MV-4-11 (cell line): ENCODE data around the gene INAVA.
"Not testable (repeated sequence)": the region's sequence is repeated elsewhere in the genome, so short reads cannot be mapped to it uniquely, and the experiment has no call there.

Source experiments
- DNase-seq: peaks from one replicate; lab custom pipeline; 2025; lab: John Stamatoyannopoulos, UW

Gene INAVA

DNA sequence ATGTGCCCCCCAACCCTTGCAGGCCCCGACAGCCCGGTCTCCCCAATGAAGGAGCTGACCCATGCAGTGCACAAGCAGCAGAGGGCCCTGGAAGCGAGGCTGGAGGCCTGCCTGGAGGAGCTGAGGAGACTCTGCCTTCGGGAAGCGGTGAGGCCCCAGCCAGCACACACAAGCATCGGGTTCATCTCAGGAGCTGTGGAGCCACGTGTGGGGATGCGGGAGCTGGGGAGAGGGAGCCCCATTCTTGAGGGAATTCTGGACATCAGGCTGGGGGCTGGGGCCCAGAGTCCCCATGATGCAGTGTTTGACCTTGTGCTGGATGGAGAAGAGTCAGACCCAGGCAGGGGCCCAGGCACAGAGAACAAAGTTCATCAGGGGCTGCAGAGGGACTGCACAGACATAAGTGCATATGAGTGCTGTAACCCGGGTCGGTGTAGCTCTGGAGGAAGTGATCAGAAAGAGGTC lies 4.8 kb downstream of the INAVA start:
- peak; percentile 17 for DNase-seq

DNA sequence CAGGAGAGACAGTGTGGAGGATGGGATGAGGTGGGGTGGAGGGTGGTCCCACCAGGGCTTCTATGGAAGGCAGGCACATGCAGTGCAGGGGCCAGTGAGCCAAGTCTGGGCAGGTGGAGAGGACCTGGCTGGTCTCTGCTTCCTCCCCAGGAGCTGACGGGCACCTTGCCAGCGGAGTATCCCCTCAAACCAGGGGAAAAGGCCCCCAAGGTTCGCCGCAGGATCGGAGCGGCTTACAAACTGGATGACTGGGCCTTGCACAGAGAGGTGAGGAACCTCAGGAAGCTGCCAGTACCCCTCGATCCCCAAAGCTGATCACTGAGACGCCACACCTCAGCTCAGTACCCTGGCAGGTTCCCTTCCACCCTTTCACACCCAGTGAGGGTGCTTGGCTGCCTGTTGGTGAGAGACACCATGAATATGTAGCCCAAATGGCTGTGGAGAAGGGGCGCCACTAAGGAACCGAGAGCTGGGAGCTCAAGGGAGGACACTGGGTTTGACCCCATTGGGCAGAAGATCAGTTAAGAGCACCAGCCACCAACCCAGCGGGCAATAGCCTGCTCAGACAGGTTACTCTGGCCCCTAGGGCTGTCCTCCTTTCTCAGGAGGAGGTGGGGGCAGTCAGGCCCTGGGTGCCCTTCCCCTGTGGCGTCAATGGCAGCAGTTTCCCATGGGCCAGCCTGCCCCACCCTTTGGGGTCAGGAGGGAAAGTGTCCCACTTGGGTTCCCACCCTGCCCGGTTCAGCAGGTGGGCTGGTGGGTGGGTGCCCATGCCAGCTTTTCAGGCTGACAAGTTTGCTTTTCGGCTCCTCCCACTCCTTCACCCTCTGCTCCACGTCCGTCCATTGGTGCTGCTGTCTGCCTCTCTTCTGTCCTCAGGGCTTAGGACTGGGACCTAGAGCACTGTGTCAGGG lies 5.5 kb downstream of the INAVA start:
- DNase-seq = no peak

- DNase-seq = no peak
Observed at GRCh38 chr1:200900877-200901276, 6.2 kb downstream of the INAVA start.

- DNase-seq = no peak
Observed at GRCh38 chr1:200901350-200901749, 6.7 kb downstream of the INAVA start.

GRCh38 chr1:200901796-200902444 lies 7.2 kb downstream of the INAVA start:
- no peak for DNase-seq

GRCh38 chr1:200903793-200904192 lies 9.1 kb downstream of the INAVA start:
- DNase-seq = no peak

DNA sequence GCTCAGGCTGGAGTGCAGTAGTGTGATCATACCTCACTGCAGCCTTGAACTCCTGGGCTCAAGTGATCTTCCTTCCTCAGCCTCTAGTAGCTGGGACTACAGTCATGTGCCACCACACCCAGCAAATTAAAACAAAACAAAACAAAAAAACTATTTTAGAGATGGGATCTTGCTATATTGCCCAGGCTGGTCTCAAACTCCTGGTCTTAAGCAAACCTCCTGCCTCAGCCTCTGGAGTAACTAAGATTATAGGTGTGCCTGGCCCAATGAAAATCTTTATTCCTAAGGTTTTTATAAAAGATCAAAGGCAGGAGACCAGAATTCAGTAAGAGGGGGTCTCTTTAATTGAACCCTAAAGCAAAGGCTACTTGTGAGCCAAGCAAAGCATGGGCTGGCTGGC lies 10.1 kb downstream of the INAVA start:
- no peak for DNase-seq

DNA sequence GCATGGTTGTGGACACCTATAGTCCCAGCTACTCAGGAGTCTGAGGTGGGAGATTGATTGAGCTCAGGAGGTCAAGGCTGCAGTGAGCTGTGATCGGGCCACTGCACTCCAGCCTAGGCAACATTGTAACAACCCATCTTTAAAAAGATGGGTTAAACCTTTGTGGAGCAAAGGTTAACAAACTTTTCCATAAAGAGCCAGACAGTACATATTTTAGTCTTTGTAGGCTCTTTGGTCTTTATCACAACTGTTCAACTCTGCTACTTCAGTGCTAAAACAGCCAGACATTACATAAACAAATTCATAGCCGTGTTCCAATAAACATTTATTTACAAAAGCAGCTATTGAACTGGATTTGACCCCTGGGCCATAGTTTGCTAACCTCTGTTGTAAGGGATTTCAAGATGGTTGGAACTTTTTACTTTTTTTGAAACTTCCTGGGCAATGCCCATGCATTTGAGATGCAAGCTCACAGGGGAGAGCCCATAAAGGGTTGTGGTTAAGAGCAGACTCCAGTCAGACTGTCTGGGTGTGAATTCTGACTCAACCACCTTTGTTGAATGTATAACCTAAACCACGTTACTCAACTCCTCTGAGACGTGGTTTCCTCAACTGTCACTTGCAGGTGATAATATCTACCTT lies 10.8 kb downstream of the INAVA start:
- peak; percentile 59 for DNase-seq

- DNase-seq = no peak
Observed at GRCh38 chr1:200906491-200906890, 11.8 kb downstream of the INAVA start.

DNA sequence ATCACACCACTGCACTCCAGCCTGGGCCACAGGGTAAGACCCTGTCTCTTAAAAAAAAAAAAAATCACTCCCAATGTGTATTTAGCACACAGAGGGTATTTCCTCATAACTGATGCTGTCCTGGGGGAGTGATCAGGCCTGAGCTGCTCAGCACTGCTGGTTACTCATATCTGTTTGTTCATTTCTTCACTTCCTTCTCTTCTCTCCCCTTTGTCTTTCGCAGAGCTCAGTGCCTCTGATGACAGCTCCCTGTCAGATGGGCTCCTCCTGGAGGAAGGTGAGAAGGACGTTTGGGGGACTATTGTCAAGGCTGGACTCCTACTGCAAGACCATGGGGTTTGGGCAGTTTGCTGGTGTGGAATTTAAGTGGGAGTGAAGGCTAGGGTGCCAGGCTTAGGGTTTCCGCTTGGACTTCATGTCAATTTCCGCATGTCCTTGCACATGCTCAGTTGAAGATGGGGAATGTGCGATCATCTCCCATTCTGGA lies 13.0 kb downstream of the INAVA start:
- peak; percentile 92 for DNase-seq

DNA sequence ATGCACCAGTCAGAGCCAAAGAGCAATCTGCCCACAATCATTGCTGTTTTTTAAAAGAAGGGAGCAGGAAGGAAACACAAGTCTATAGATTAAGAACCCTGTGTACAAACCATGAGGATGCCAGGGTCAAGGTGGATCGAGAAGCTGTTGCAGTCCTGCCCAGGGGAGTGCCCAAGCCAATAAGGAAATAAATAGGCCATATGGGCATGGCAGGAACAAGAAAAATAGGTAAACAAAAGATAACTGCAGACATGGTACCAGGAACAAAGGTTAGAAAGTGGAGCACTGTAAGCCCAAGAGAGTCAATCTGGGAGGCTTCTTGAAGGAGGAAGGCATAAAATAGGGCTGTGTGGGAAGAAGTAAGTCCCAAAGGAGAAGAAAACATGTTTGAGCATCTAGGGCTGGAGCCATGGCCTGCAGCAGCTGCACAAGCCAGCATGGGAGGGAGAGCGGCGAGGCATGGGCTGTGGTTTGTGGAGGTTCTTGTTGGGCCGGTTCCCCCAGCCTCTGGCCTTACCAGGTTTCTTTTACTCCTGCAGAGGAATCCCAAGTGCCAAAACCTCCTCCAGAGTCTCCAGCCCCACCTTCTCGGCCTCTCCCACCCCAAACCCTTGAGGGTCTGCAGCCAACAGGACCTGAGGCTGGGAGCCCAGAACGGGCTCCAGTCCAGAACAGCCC lies 13.6 kb downstream of the INAVA start:
- DNase-seq = no peak

GRCh38 chr1:200909071-200909470 lies 14.4 kb downstream of the INAVA start:
- no peak for DNase-seq

GRCh38 chr1:200909757-200910239 lies 15.1 kb downstream of the INAVA start:
- no peak for DNase-seq

DNA sequence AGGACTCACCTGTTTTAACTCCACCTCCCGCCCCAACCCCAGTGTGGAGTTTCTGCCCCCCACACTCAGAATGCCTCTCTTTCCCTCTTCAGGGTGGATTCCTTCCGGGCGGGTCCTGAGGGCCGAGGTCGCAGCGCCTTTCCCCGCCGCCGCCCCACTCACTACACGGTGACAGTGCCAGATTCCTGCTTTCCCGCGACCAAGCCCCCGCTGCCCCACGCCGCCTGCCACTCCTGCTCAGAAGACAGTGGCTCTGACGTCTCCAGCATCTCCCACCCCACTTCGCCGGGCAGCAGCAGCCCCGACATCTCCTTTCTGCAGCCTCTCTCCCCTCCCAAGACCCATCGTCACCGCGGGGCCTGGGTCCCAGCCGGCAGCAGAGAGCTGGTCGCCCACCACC lies 16.7 kb downstream of the INAVA start:
- no peak for DNase-seq

- not testable (repeated sequence) for DNase-seq
Observed at GRCh38 chr1:200911936-200912335, 17.2 kb downstream of the INAVA start.

DNA sequence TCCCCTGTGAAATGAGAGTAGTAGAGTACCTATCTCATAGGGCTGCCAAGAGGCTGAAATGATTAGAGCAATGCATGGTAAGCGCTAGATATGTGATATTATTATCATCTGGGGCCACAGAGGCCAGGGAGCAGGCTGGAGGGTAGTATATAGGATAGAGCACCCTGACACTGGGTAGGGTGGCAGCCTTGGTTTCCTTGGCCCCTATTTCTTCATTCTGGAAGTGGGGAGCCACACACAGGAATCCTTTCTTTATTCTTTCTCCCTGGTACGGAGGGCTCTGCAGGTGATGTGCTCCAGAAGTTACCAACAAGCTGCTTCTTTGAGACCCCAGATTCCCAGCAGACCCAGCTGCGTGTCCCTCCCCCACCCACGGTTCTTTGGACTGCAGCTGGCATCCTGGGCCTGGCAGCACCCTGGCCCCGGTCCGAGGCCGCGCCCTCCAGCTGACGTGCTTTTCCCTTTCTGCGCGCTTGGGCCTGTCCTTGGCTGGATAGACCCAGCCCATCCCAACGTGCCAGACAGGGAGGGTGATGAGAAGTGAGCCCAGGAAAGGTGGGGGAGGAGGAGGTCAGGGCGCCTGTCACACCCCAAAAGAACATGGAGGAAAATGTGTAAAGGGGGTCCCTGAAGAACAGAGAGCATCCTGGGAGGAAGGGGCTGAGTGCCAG lies 18.2 kb downstream of the INAVA start:
- no peak for DNase-seq

DNA sequence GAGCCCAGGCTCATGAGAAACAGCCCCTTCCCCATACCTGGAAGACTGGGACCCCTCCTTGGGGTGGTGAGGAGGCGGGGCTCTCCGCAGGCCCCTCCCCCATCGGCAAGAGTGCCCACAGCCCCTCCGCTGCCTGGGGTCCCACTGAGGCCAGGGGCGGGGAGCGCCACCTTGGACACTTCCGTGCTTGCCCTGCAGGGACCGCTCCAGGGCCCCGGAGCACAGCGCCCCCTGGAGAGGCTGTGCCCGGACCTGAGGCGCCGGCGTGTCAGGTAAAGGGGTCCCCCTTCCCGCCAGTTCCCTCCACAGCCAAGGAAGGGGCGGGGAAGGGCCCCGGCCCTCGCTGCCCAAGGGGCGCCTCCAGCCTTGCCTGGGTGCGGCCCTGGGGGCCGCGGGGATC lies 21.5 kb downstream of the INAVA start:
- no peak for DNase-seq

DNA sequence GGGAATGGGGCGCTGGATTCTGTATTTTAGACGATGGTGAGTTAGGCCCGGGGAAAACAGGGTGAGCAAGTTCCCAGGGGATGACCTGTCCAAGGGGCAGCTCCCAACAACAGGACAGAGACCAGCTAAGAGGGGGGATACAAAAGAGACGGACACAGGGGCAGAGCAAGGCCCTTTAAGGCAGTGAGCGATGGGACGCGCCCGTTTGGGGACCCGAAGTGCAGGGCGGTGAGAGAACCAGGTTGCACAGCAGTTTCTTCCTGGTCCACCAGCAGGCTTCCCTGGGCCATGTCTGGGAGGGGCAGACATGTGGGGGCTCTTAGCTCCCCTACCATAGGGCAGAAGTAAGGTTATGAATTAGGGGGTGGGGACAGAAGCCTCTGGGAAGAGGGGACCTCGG lies 22.0 kb downstream of the INAVA start:
- DNase-seq = no peak

- DNase-seq = no peak
Observed at GRCh38 chr1:200917291-200917817, 22.7 kb downstream of the INAVA start.

- no peak for DNase-seq
Observed at GRCh38 chr1:200918006-200918405, 23.3 kb downstream of the INAVA start.

GRCh38 chr1:200919386-200919785 lies 24.7 kb downstream of the INAVA start:
- DNase-seq = no peak
